ENCODE data around the gene DLG5.
"Not testable (repeated sequence)": the region's sequence is repeated elsewhere in the genome, so short reads cannot be mapped to it uniquely, and the experiment has no call there.

DLG5 gene

DNA sequence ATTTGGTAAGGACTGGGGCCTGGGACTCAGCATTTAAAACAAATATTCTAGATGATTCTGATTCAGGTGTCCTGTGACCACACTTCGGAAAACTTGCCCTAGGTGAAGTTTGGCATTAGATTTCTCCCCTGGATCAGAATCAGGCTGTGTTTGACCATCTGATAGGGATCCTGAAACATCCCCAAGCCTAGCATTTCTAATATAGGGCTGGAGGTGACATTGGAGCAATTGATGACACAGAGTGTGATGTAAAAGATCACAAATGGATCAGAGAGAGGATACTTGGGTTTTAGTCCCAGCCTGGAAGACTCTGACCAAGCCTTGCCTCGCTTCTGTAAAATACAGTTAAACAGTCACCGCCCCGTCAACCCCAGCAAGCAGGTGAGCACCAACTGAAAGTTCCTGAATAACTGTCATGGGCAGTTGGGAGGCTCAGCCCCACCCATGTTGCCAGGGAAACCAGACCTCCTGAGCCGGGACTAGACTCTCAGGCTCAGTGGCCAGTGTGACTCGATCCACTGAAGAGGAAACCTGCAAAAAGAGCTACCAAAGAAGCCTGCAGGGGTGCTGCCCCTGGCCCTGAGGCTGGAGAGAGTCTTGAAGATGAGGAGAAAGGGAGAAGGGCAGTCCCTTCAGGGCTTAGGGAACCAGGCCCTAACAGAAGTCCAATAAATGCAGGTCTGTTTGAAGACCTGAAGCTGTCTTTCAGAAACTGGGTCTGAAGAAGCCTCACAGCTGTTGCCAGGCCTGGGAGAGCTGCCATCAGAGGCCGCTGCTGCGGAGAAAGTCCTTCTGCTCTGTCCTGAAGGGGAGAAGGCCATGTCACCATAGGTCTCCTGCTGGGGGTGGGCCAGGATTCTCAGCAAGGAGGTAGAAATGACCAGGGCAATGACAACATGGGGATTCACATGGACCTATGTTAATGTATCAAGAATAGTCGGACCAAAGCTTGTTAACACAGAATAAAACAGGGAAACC lies 162.8 kb downstream of the DLG5 start:
- H2AFZ ChIP-seq (ENCODE audit: low read depth, low read length), result no peak overlapping the region
- no peaks in the 10 kb centered on the region for H3K27me3 ChIP-seq (ENCODE audit: insufficient read depth, low read length)
- H3K36me3 ChIP-seq (ENCODE audit: insufficient read depth, low read length), result no peaks in the 10 kb centered on the region
- no peaks in the 10 kb centered on the region for H3K4me1 ChIP-seq (ENCODE audit: insufficient read depth, low read length)
- H3K9me3 ChIP-seq (ENCODE audit: low read length), result no peaks in the 10 kb centered on the region
- no peak overlapping the region for H3K4me3 ChIP-seq (ENCODE audit: low read length)

DNA sequence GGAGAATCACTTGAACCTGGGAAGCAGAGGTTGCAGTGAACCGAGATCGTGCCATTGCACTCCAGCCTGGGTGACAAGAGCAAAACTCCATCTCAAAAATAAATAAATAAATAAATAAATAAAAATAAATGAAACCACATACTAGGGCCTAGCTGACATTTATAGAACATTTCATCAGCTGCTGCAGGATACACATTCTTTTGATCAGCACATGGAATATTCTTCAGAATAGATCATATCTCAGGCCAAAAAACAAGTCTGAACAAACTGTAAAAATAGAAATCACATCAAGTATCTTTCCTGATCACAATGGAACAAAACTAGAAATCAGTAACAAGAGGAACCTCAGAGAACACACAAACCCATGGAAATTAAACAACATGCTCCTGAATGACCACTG lies 168.1 kb downstream of the DLG5 start:
- not testable (repeated sequence) for H3K4me3 ChIP-seq (ENCODE audit: low read length); H3K9me3 ChIP-seq (ENCODE audit: low read length); H3K36me3 ChIP-seq (ENCODE audit: insufficient read depth, low read length); H2AFZ ChIP-seq (ENCODE audit: low read depth, low read length); H3K27me3 ChIP-seq (ENCODE audit: insufficient read depth, low read length); H3K4me1 ChIP-seq (ENCODE audit: insufficient read depth, low read length)

DNA sequence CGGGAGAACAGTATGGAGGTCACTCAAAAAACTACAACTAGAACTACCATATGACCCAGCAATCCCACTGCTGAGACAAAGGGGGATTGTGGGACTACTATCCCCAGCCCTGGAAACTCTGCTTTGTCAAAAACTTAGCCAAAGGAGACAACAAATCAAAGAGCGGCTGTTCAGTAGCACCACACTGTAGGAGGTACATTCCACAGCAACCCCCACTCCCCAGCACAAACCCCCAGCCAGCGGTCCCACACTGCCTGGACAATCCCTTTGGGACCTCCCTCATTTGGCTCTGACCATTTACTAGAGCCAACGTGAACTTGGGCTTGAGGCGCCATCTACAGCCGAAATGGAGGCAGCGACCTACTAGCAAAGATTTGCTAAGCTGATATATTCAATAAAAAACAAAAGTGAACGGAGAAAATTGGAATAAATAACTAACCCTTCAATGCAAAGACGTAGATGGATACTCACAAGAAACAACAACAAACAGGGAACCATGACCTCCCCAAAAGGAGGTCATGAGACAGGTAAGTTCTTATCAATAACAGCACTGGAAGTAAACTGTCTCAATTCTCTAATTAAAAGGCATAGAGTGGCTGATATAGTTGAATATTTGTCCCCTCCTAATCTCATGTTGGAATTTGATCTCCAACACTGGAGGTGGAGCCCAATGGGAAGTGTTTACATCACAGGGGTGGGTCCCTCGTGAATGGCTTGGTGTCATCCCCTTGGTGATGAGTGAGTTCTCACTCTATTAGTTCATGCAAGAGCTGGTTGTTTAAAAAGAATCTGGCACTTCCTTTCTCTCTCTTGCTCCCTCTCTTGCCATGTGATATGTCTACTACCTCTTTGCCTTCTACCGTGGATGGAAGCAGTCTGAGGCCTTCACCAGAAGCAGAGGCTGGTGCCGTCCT lies 170.0 kb downstream of the DLG5 start:
- Histone ChIP-seq H2AFZ (ENCODE audit: low read depth, low read length) (no peak overlapping the region), H3K36me3 (ENCODE audit: insufficient read depth, low read length) (no peaks in the 10 kb centered on the region), H3K27me3 (ENCODE audit: insufficient read depth, low read length) (no peaks in the 10 kb centered on the region), H3K9me3 (ENCODE audit: low read length) (no peaks in the 10 kb centered on the region), H3K4me1 (ENCODE audit: insufficient read depth, low read length) (peaks cover 7% of the 10 kb centered on the region), H3K4me3 (ENCODE audit: low read length) (no peak overlapping the region)

GRCh38 chr10:77746047-77746707 lies 180.4 kb downstream of the DLG5 start:
- H3K4me1 ChIP-seq (ENCODE audit: insufficient read depth, low read length), result no peaks in the 10 kb centered on the region
- H3K9me3 ChIP-seq (ENCODE audit: low read length), result no peaks in the 10 kb centered on the region
- H3K36me3 ChIP-seq (ENCODE audit: insufficient read depth, low read length), result no peaks in the 10 kb centered on the region
- no peak overlapping the region for H3K4me3 ChIP-seq (ENCODE audit: low read length)
- H3K27me3 ChIP-seq (ENCODE audit: insufficient read depth, low read length), result no peaks in the 10 kb centered on the region
- H2AFZ ChIP-seq (ENCODE audit: low read depth, low read length), result no peak overlapping the region

- H3K9me3 ChIP-seq (ENCODE audit: low read length), result no peaks in the 10 kb centered on the region
- H3K36me3 ChIP-seq (ENCODE audit: insufficient read depth, low read length), result no peaks in the 10 kb centered on the region
- H3K4me1 ChIP-seq (ENCODE audit: insufficient read depth, low read length), result no peaks in the 10 kb centered on the region
- H3K4me3 ChIP-seq (ENCODE audit: low read length), result no peak overlapping the region
- H3K27me3 ChIP-seq (ENCODE audit: insufficient read depth, low read length), result no peaks in the 10 kb centered on the region
- H2AFZ ChIP-seq (ENCODE audit: low read depth, low read length), result no peak overlapping the region
Measured at GRCh38 chr10:77744245-77744644, 182.3 kb downstream of the DLG5 start.

DNA sequence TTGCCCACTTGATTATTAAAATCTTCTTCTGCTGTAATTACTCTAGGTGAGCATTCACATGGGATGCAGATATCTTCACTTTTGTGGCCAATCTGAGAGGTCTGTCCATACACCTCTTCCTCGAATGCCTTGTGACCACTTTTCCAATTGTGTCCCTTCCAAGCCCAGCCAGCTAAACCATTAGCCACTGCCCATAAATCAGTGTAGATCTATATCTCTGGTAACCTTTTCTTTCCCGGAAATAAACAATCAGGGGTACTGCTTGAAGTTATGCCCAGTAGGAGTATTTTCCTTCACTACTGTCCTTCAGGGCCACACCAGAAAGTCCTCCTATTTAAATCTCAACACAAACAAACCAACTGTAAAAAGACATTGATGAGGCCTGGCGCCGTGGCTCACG lies 184.4 kb downstream of the DLG5 start:
- Histone ChIP-seq H2AFZ (ENCODE audit: low read depth, low read length) (no peak overlapping the region), H3K4me1 (ENCODE audit: insufficient read depth, low read length) (no peaks in the 10 kb centered on the region), H3K27me3 (ENCODE audit: insufficient read depth, low read length) (no peaks in the 10 kb centered on the region), H3K36me3 (ENCODE audit: insufficient read depth, low read length) (no peaks in the 10 kb centered on the region), H3K4me3 (ENCODE audit: low read length) (no peak overlapping the region), H3K9me3 (ENCODE audit: low read length) (no peaks in the 10 kb centered on the region)

GRCh38 chr10:77741746-77742145 lies 184.8 kb downstream of the DLG5 start:
- H3K36me3 ChIP-seq (ENCODE audit: insufficient read depth, low read length), result no peaks in the 10 kb centered on the region
- no peak overlapping the region for H2AFZ ChIP-seq (ENCODE audit: low read depth, low read length)
- H3K4me1 ChIP-seq (ENCODE audit: insufficient read depth, low read length), result no peaks in the 10 kb centered on the region
- H3K9me3 ChIP-seq (ENCODE audit: low read length), result no peaks in the 10 kb centered on the region
- H3K27me3 ChIP-seq (ENCODE audit: insufficient read depth, low read length), result no peaks in the 10 kb centered on the region
- H3K4me3 ChIP-seq (ENCODE audit: low read length), result no peak overlapping the region
